Esophagus muscularis mucosa (tissue), 3 donors: ENCODE measurements around the gene SLC4A3.
"Not testable (repeated sequence)": the region's sequence is repeated elsewhere in the genome, so short reads cannot be mapped to it uniquely, and the experiment has no call there.

Experiments used
- CTCF ChIP-seq, 3 experiments: fragments of 200-600 bp in 2 of 3; fragments of 450-650 bp in 1 of 3; sonication (generic) in 2 of 3; IDR thresholded peaks; one replicate each; pipeline ENCODE4 v1.5.1; 2017 to 2019; ENCODE audit warnings: antibody characterized with exemption in 3 of 3, mild to moderate bottlenecking in 2 of 3, moderate library complexity in 1 of 3
- POLR2A ChIP-seq: fragments of 450-650 bp; IDR thresholded peaks from one replicate; pipeline ENCODE4 v1.6.1; 2017; ENCODE audit warnings: antibody characterized with exemption, moderate library complexity, mild to moderate bottlenecking, low read depth
- POLR2AphosphoS5 ChIP-seq, 2 donors: sonication (generic); formaldehyde crosslinking; IDR thresholded peaks; one replicate each; pipeline ENCODE4 v1.6.1; 2017; ENCODE audit warnings: antibody characterized with exemption in 2 of 2

- not testable (repeated sequence) for TF ChIP-seq POLR2AphosphoS5 (IDR thresholded peaks at IDR 0.05); POLR2A; CTCF (IDR thresholded peaks at IDR 0.05)
Measured at GRCh38 chr2:219683474-219683873, 56.0 kb downstream of the SLC4A3 start.
